HEK293T (cell line): ENCODE results near the gene SLC35E2B.
"Not testable (repeated sequence)": the region's sequence is repeated elsewhere in the genome, so short reads cannot be mapped to it uniquely, and the experiment has no call there.

Experiments
- ARNT ChIP-seq: fragments of 450-650 bp; IDR thresholded peaks from 2 replicates; pipeline ENCODE4 v1.6.1; 2017; ENCODE audit warnings: mild to moderate bottlenecking
- FOXM1 ChIP-seq: fragments of 450-650 bp; IDR thresholded peaks from 2 replicates; pipeline ENCODE4 v1.6.1; 2017; ENCODE audit warnings: mild to moderate bottlenecking, borderline replicate concordance
- LEF1 ChIP-seq: fragments of 450-650 bp; IDR thresholded peaks from 2 replicates; pipeline ENCODE4 v1.6.1; 2017; ENCODE audit warnings: mild to moderate bottlenecking, borderline replicate concordance
- SP1 ChIP-seq: fragments of 450-650 bp; IDR thresholded peaks from 2 replicates; pipeline ENCODE4 v1.6.1; 2017

DNA sequence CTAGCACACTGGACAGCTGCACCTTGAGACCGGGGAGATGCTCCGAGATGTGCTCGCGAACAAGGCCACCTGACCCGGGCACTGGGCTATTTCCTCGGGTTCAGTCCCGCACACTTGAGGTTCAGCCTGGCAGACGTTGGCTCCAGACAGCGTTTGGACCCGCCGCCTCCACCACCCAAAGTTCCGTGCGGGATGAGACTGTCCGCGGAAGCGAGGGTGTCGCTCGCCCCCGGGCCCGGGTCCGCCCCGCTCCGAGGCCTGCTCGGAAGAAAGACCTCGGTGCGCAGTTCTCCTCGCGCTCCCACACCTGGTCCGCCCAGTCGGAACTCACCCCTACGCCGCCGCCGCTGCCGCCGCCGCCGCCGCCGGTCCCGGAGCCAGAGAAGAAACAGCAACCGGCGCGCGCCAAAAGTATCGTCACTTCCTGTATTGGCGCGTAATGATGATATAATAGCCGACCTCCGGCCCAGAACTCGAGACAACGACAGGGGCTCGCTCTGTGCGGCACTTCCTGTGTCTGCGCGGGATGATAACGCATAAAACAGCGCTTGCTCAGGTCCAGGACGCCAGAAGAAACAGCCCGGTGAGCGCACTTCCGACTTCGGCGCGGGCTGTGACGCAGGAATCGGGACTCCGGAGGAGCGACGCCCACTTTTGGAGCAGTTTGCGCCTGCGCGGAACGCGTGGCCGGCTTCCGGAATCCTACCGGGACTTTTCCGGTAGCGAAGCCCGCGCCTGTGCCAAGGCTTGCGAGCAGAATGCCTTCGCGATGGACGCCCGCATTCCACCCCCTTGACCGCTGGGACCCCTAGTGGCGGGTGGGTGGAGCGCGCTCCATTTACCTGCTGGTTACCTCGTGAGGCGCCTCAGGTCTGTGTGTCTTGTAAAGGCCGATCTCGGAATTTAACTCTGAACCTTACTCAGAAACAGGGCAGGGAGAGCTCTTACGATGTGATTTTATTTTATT is 33.7 kb downstream of the SLC35E2B start, which contains the start of gene CDK11B:
- not testable (repeated sequence) for TF ChIP-seq ARNT, FOXM1, SP1, LEF1
